ENCODE measurements around the gene TOR1A. TPM values are rescaled to one million over a fixed set of nuclear protein-coding genes. Genes with fewer than 3 reads are reported as not detected.

Gene TOR1A
- total and polyA plus RNA-seq, 12 donors: 19.7 to 61.4 (median 39.5) TPM

GRCh38 chr9:129866394-129867135 is 42.6 kb upstream of the TOR1A start:
- Histone ChIP-seq H3K36me3 (replicated peaks in 1 of 2) (peaks cover 0 to 34% of the 10 kb centered on the region in 2 donors), H3K4me3 (no peak overlapping the region), H3K4me1 (replicated peaks in 1 of 2) (no peaks in the 10 kb centered on the region), H3K9me3 (replicated peaks in 1 of 3) (no peaks in the 10 kb centered on the region), H3K27ac (no peak overlapping the region), H3K27me3 (no peaks in the 10 kb centered on the region)
- intact Hi-C loops (cut with DNase I): no loop called here
- no peak for DNase-seq
- TF ChIP-seq POLR2A (IDR thresholded peaks at IDR 0.05): no peak
- TF ChIP-seq CTCF (IDR thresholded peaks at IDR 0.05): no peak
- WGBS, 4 donors: 80 to 84% (median 81%) methylated on average over 10 to 17 of the region's 17 CpGs

- intact Hi-C loops (cut with DNase I): no loop called here
- no peak for DNase-seq
- no peaks in the 10 kb centered on the region for H3K9me3 ChIP-seq (replicated peaks in 1 of 3)
- H3K4me1 ChIP-seq (replicated peaks in 1 of 2): no peaks in the 10 kb centered on the region
- H3K27ac ChIP-seq: no peak overlapping the region
- 71 to 86% (median 79%) methylated on average over 11 to 14 of the region's 14 CpGs for WGBS, 4 donors
- no peak for TF ChIP-seq CTCF (IDR thresholded peaks at IDR 0.05)
- no peak for TF ChIP-seq POLR2A (IDR thresholded peaks at IDR 0.05)
- no peaks in the 10 kb centered on the region for H3K27me3 ChIP-seq
- peaks cover 0 to 41% of the 10 kb centered on the region in 2 donors for H3K36me3 ChIP-seq (replicated peaks in 1 of 2)
- no peak overlapping the region for H3K4me3 ChIP-seq
Measured at GRCh38 chr9:129865668-129866320, 41.9 kb upstream of the TOR1A start.

GRCh38 chr9:129864991-129865647 is 41.2 kb upstream of the TOR1A start:
- DNase-seq: no peak
- peaks cover 0 to 44% of the 10 kb centered on the region in 2 donors for H3K36me3 ChIP-seq (replicated peaks in 1 of 2)
- no peaks in the 10 kb centered on the region for H3K27me3 ChIP-seq
- H3K9me3 ChIP-seq (replicated peaks in 1 of 3): no peaks in the 10 kb centered on the region
- TF ChIP-seq CTCF (IDR thresholded peaks at IDR 0.05) (no peak), POLR2A (IDR thresholded peaks at IDR 0.05) (no peak)
- no peak overlapping the region for H3K4me3 ChIP-seq
- no peak overlapping the region for H3K27ac ChIP-seq
- intact Hi-C loops (cut with DNase I): no loop called here
- WGBS, 4 donors: 54 to 66% (median 64%) methylated on average over 5 to 11 of the region's 11 CpGs
- H3K4me1 ChIP-seq (replicated peaks in 1 of 2): no peaks in the 10 kb centered on the region

GRCh38 chr9:129863059-129863690 is 39.2 kb upstream of the TOR1A start:
- Histone ChIP-seq H3K9me3 (replicated peaks in 1 of 3) (no peaks in the 10 kb centered on the region), H3K4me1 (replicated peaks in 1 of 2) (no peaks in the 10 kb centered on the region), H3K27ac (no peak overlapping the region), H3K27me3 (no peaks in the 10 kb centered on the region), H3K36me3 (replicated peaks in 1 of 2) (peaks cover 0 to 53% of the 10 kb centered on the region in 2 donors), H3K4me3 (no peak overlapping the region)
- DNase-seq: no peak
- TF ChIP-seq CTCF (IDR thresholded peaks at IDR 0.05) (no peak), POLR2A (IDR thresholded peaks at IDR 0.05) (no peak)
- intact Hi-C loops (cut with DNase I): no loop called here
- WGBS, 4 donors: 58 to 69% (median 63%) methylated on average over 10 to 14 of the region's 14 CpGs

Data from adrenal gland (tissue), 12 donors.